VCaP (cell line): ENCODE results near the gene TMBIM1.

Experiments used
- H3K27ac ChIP-seq: fragments of 450-650 bp; 2 replicates; pipeline ENCODE4 v1.5.1; 2017
- TF ChIP-seq, protein P1 (sequence below): fragments of 450-650 bp; conservative IDR thresholded peaks from 2 replicates; pipeline ENCODE4 v1.5.1; 2017; ENCODE audit warnings: mild to moderate bottlenecking, moderate library complexity

The TMBIM1 gene

GRCh38 chr2:218229239-218229638, 63.1 kb downstream of the TMBIM1 start:
- no peak overlapping the region for H3K27ac ChIP-seq
- TF ChIP-seq, protein P1, sequence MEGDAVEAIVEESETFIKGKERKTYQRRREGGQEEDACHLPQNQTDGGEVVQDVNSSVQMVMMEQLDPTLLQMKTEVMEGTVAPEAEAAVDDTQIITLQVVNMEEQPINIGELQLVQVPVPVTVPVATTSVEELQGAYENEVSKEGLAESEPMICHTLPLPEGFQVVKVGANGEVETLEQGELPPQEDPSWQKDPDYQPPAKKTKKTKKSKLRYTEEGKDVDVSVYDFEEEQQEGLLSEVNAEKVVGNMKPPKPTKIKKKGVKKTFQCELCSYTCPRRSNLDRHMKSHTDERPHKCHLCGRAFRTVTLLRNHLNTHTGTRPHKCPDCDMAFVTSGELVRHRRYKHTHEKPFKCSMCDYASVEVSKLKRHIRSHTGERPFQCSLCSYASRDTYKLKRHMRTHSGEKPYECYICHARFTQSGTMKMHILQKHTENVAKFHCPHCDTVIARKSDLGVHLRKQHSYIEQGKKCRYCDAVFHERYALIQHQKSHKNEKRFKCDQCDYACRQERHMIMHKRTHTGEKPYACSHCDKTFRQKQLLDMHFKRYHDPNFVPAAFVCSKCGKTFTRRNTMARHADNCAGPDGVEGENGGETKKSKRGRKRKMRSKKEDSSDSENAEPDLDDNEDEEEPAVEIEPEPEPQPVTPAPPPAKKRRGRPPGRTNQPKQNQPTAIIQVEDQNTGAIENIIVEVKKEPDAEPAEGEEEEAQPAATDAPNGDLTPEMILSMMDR, result no peak

DNA sequence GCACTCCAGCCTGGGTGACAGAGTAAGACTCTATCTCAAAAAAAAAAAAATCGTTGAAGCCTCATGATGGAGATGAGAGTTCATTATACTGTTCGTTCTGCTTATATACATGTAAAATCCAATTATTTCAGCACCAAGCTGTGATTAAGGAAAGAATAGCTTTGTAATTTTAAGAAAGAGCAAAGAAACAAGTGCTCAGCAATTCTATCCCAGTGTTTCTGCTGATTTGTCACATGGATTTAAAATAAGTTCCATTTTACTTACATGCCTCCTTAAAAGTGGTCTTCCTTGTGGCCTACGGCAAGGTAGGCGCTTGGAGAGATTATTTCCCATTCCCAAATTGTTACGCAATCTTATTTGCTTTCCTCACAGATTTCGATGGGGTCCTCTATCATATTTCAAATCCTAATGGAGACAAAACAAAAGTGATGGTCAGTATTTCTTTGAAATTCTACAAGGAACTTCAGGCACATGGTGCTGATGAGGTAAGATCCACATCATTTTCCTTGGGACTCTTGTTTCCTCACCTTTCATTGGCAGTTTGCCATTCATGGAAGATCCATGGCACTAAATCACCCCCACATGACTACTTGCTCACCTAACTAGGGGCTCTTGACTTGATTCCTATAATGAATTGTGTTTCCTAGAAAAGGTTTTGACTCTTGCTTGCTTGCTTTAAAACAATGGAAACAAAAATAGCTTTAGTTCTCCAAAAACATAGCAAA, 63.8 kb downstream of the TMBIM1 start:
- H3K27ac ChIP-seq, result no peak overlapping the region
- TF ChIP-seq, protein P1, result no peak

DNA sequence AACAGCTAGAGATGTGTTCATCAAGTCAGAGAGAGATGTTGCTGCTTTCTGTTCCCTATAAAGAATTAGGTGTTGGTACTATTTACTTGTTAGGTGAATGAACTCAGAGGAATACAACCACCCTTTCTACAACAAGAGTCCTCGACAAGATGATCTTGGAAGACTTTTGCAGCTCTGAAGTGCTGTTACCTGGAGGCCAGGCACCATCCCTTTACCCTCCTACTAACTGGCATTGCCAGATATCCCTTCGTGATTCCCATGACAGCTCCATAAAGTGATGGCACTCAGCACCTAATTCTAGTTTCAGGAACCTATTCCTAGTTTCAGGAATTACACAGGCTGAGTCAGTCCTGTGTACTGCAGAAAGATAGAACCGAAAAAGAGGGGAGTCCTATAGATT, 65.4 kb downstream of the TMBIM1 start:
- TF ChIP-seq, protein P1, result no peak
- no peak overlapping the region for H3K27ac ChIP-seq
